ENCODE data around the gene ALDH7A1.
A peak's percentile ranks its signal among the peaks of the same experiment; 100 is the strongest.

The ALDH7A1 gene

GRCh38 chr5:126509339-126509738, 85.7 kb downstream of the ALDH7A1 start:
- Histone ChIP-seq H3K27ac (ENCODE audit: low read length) (no peak overlapping the region), H3K9ac (ENCODE audit: low read length) (no peak overlapping the region), H3K9me3 (replicated peaks; ENCODE audit: insufficient read depth, low read length) (no peaks in the 10 kb centered on the region), H3F3A (ENCODE audit: insufficient read depth, low read length) (no peaks in the 10 kb centered on the region), H3K79me2 (ENCODE audit: low read length) (no peaks in the 10 kb centered on the region), H3K4me1 (ENCODE audit: low read length) (peaks cover 7% of the 10 kb centered on the region; the same call in 1 of the 2 replicates), H2AFZ (ENCODE audit: low read length) (0 out of 2 replicates have a peak overlapping the region, but pooled peaks have one; percentile 2), H4K20me1 (ENCODE audit: insufficient read depth, low read length) (no peaks in the 10 kb centered on the region), H3K4me3 (ENCODE audit: low read length) (no peak overlapping the region), H3K9me2 (replicated peaks; ENCODE audit: insufficient read depth, low read length) (no peaks in the 10 kb centered on the region), H3K27me3 (replicated peaks; ENCODE audit: insufficient read depth, low read length) (no peaks in the 10 kb centered on the region), H3K4me2 (ENCODE audit: low read depth, low read length) (no peak overlapping the region), H3K36me3 (replicated peaks; ENCODE audit: insufficient read depth, low read length) (no peaks in the 10 kb centered on the region)
- DNase-seq = no peak
- TF ChIP-seq EZH2 (optimal IDR thresholded peaks at IDR 0.05; ENCODE audit: low read depth, low read length) = no peak
- TF ChIP-seq EZH2phosphoT487 (IDR thresholded peaks at IDR 0.05; ENCODE audit: low read length) = no peak
- no peak for TF ChIP-seq CTCF (IDR thresholded peaks at IDR 0.05; ENCODE audit: low read length)

- Histone ChIP-seq H3K4me1 (ENCODE audit: low read length) (peaks cover 7% of the 10 kb centered on the region; the same call in 1 of the 2 replicates), H3K9me2 (replicated peaks; ENCODE audit: insufficient read depth, low read length) (no peaks in the 10 kb centered on the region), H3K27me3 (replicated peaks; ENCODE audit: insufficient read depth, low read length) (no peaks in the 10 kb centered on the region), H3K4me3 (ENCODE audit: low read length) (no peak overlapping the region), H3K79me2 (ENCODE audit: low read length) (no peaks in the 10 kb centered on the region), H2AFZ (ENCODE audit: low read length) (0 out of 2 replicates have a peak overlapping the region, but pooled peaks have one; percentile 2), H3K27ac (ENCODE audit: low read length) (no peak overlapping the region), H3K9me3 (replicated peaks; ENCODE audit: insufficient read depth, low read length) (no peaks in the 10 kb centered on the region), H4K20me1 (ENCODE audit: insufficient read depth, low read length) (no peaks in the 10 kb centered on the region), H3K36me3 (replicated peaks; ENCODE audit: insufficient read depth, low read length) (no peaks in the 10 kb centered on the region), H3F3A (ENCODE audit: insufficient read depth, low read length) (no peaks in the 10 kb centered on the region), H3K9ac (ENCODE audit: low read length) (no peak overlapping the region), H3K4me2 (ENCODE audit: low read depth, low read length) (no peak overlapping the region)
- peak; percentile 19 for DNase-seq
- no peak for TF ChIP-seq EZH2phosphoT487 (IDR thresholded peaks at IDR 0.05; ENCODE audit: low read length)
- no peak for TF ChIP-seq EZH2 (optimal IDR thresholded peaks at IDR 0.05; ENCODE audit: low read depth, low read length)
- TF ChIP-seq CTCF (IDR thresholded peaks at IDR 0.05; ENCODE audit: low read length) = no peak
These were observed 86.1 kb downstream of the ALDH7A1 start for GRCh38 chr5:126508962-126509279.

GRCh38 chr5:126508251-126508961, 86.6 kb downstream of the ALDH7A1 start:
- Histone ChIP-seq H3K4me2 (ENCODE audit: low read depth, low read length) (no peak overlapping the region), H2AFZ (ENCODE audit: low read length) (0 out of 2 replicates have a peak overlapping the region, but pooled peaks have one; percentile 2), H3K4me3 (ENCODE audit: low read length) (no peak overlapping the region), H3K79me2 (ENCODE audit: low read length) (no peaks in the 10 kb centered on the region), H3K27ac (ENCODE audit: low read length) (no peak overlapping the region), H3K4me1 (ENCODE audit: low read length) (peaks cover 7% of the 10 kb centered on the region; the same call in 1 of the 2 replicates), H3K9me3 (replicated peaks; ENCODE audit: insufficient read depth, low read length) (no peaks in the 10 kb centered on the region), H3K27me3 (replicated peaks; ENCODE audit: insufficient read depth, low read length) (no peaks in the 10 kb centered on the region), H3K36me3 (replicated peaks; ENCODE audit: insufficient read depth, low read length) (no peaks in the 10 kb centered on the region), H3K9ac (ENCODE audit: low read length) (no peak overlapping the region), H3F3A (ENCODE audit: insufficient read depth, low read length) (no peaks in the 10 kb centered on the region), H3K9me2 (replicated peaks; ENCODE audit: insufficient read depth, low read length) (no peaks in the 10 kb centered on the region), H4K20me1 (ENCODE audit: insufficient read depth, low read length) (no peaks in the 10 kb centered on the region)
- TF ChIP-seq EZH2 (optimal IDR thresholded peaks at IDR 0.05; ENCODE audit: low read depth, low read length) (no peak), CTCF (IDR thresholded peaks at IDR 0.05; ENCODE audit: low read length) (no peak), EZH2phosphoT487 (IDR thresholded peaks at IDR 0.05; ENCODE audit: low read length) (no peak)
- no peak for DNase-seq
